Measurements from ENCODE around the gene MEAK7. TPM values are rescaled to one million over a fixed set of nuclear protein-coding genes. Genes with fewer than 3 reads are reported as not detected.

Gene MEAK7
- total RNA-seq, 2 experiments from 2014 or later: 10.4 to 11.3 TPM

DNA sequence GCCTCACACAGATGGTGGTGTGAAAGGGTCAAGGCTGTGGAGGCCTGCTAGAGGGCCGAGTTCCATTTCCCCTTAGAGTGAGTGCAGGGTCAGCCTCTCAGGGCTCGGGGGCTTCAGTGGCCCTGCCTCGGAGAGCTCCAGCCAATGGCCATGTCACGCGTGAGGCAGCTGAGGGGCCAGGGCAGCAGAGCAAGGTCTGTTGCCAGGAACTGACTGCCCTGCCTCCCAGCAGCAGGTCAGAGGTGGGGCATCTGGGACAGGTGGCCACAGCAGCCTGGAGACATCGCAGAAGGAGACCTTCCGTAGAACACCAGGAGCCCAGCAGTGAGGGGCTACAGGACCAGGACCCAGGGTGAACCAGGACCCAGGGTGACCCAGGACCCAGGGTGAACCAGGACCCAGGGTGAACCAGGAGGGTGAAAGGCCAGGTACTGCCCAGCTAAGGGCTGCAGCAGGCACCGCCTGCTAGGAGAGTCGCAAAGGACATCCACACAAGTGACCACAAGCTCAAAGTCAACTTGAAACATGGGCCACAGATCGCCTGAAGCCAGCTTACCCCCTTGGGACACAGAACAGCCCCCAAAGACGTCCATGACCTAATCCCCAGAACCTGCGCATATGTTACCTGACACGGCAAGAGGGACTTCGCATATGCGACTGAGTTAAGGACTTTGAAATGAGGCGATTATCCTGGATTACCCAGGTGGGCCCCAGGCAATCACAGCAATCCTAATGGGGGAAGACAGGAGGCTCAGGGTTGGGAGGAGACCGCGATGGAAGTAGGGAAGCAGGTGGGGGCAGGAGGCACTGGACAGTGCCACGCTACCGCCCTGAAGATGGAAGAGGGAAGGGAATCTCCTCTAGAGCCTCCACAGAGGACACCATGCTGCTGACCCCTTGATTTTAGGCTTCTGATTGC lies 4.8 kb upstream of the MEAK7 start:
- no peak overlapping the region for H3K4me3 Mint-ChIP-seq
- H3K4me1 Mint-ChIP-seq: peaks cover 61% of the 10 kb centered on the region
- H3K9me3 Mint-ChIP-seq: no peaks in the 10 kb centered on the region
- H3K36me3 Mint-ChIP-seq: peaks cover 12% of the 10 kb centered on the region
- no peaks in the 10 kb centered on the region for H3K27me3 Mint-ChIP-seq
- no peak overlapping the region for H3K27ac Mint-ChIP-seq
- no peak for DNase-seq

- Mint-ChIP-seq H3K4me3 (peak overlapping the region; percentile 22), H3K9me3 (no peaks in the 10 kb centered on the region), H3K27me3 (no peaks in the 10 kb centered on the region), H3K4me1 (peaks cover 57% of the 10 kb centered on the region), H3K36me3 (peaks cover 11% of the 10 kb centered on the region), H3K27ac (peak overlapping the region; percentile 13)
- DNase-seq: no peak
These were observed 4.0 kb upstream of the MEAK7 start for GRCh38 chr16:84508502-84508901.

DNA sequence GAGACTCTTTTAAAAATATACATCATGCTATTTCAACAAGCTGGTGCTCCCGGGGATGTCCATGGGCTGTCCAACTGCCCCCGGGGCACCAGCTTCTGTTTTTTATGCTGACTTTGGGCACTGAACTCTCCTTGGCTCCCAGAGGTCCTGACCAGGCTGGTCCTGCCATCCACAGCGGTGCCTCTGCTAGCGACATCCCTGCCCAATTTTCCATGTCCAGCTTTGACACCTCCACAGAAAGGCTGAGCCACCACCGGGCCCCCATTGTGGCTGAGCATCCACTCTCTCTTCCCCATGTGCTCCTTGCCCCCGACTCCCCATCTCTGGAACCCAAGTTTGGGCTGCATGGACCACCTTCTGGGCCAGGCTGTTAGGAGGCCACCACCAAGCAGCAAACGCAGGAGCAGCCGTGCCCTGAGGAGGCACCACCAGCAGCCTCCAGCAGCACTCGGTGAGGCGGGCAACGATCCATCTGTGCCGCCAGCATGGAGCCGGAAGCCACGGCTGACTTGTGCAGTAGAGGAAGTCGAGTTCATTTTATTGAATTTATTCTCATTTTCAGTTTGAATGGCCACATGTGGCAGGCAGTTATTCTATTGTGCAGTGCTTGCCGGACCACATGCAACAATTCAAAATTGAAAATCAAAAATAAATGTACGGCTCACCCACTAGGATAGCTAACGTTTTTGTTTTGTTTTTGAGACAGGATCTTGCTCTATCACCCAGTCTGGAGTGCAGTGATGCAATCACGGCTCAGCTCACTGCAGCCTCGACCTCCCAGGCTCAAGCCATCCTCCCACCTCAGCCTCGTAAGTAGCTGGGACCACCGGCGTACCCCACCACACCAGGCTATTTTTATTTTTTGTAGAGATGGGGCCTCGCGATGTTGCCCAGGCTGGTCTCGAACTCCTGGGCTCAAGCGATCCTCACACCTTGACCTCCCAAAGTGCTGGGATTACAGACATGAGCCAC lies 2.8 kb upstream of the MEAK7 start:
- Mint-ChIP-seq H3K27ac (peak overlapping the region; percentile 48), H3K27me3 (no peaks in the 10 kb centered on the region), H3K36me3 (peaks cover 5% of the 10 kb centered on the region), H3K4me3 (peak overlapping the region; percentile 35), H3K9me3 (no peaks in the 10 kb centered on the region), H3K4me1 (peaks cover 54% of the 10 kb centered on the region)
- DNase-seq: no peak

DNA sequence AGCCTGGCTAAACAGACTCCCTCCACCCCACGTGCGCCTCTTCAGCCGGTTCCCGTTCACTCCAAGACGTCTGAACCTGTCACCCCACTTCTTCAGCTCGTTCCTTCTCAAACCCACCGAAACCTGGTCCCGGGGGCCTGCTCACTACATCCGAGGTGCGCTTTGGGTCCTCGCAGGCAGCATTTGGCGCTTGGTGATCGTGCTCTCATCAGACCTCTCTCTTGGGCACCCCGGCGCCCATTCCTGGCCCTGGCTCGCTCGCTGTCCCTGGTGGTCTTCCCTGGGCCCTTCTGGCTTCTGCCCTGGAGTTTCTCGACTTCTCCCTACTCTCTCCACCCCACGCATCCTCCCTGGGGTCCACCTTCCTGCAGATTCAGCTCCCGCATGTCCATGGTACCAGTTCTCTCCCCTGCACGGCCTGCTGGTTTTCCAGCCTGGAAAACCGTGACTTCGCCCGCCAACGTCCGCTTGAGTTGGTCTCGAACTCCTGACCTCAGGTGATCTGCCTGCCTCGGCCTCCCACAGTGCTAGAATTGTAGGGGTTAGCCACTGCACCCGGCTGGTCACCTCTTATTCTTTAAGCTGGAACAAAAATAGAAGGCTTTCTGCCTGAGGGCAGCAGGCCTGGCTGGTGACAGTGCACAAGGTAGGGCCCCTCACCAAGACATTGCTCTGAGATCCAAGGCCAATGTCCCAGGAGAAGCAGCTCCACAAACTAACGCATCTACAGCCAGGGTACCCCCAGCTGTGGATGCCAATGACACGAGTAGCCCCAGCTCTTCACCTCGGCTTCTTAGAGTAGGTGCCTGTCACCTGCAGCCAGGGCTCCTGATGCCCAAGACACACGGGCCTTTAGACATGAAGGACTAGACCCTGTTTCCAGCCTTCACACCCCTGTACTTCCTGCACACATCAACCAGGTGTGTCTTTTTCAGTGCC lies 1.1 kb upstream of the MEAK7 start:
- Mint-ChIP-seq H3K4me3 (peak overlapping the region; percentile 93), H3K36me3 (peaks cover 5% of the 10 kb centered on the region), H3K4me1 (peaks cover 40% of the 10 kb centered on the region), H3K27ac (peak overlapping the region; percentile 93), H3K27me3 (no peaks in the 10 kb centered on the region), H3K9me3 (no peaks in the 10 kb centered on the region)
- DNase-seq: no peak

DNA sequence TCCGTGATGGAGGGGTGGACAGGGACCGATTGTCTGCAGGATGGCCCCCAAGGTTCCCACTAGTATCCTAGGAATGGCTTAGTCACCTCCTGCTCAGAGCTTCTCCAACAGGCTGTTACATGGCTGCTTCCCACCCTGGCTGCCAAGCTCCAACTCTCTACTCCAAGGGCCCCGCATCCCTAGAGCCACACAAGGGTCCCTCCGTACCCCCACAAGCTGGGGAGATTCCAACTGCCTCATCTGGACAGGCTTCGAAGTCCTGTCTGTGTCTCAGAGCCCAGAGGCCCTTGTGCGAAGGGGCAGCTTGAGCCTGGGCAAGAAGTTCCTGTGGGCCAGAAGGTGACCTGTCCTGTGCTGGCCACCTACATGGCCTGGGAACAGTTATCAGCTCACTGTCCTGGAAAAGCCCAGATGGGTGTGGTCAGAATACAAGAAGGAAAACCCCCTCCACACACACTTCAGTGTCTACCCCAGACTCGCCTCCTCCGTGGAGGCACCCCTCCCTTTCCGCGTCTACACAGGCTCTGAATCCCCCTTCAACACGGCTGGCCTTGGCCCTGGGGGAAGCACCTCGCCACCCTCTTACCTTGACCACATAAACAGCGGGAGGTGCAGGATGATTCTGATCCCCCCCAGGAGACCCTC lies 586 bp downstream of the MEAK7 start:
- no peak for DNase-seq
- peaks cover 5% of the 10 kb centered on the region for H3K36me3 Mint-ChIP-seq
- peak overlapping the region; percentile 93 for H3K4me3 Mint-ChIP-seq
- no peak overlapping the region for H3K27ac Mint-ChIP-seq
- no peaks in the 10 kb centered on the region for H3K9me3 Mint-ChIP-seq
- no peaks in the 10 kb centered on the region for H3K27me3 Mint-ChIP-seq
- peaks cover 37% of the 10 kb centered on the region for H3K4me1 Mint-ChIP-seq

DNA sequence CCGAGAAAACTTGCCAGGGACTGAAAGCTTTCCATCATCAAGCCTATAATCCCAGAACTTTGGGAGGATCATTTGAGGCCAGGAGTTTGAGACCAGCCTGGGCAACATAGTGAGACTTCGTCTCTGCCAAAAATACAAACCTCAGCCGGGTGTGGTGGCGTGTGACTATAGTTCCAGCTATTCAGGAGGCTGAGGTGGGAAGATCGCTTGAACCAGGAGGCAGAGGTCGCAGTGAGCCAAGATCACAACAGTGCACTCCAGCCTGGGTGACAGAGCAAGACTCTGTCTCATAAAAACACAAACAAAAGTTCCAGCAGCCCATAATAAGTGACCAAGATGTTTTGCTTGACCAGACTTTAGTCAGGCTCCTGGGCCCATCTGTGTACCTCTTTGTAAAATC lies 1.9 kb downstream of the MEAK7 start:
- DNase-seq: no peak
- H3K27me3 Mint-ChIP-seq: no peaks in the 10 kb centered on the region
- H3K36me3 Mint-ChIP-seq: peaks cover 5% of the 10 kb centered on the region
- H3K9me3 Mint-ChIP-seq: no peaks in the 10 kb centered on the region
- no peak overlapping the region for H3K4me3 Mint-ChIP-seq
- no peak overlapping the region for H3K27ac Mint-ChIP-seq
- H3K4me1 Mint-ChIP-seq: peaks cover 26% of the 10 kb centered on the region

GRCh38 chr16:84502075-84502474 lies 2.4 kb downstream of the MEAK7 start:
- Mint-ChIP-seq H3K4me3 (no peak overlapping the region), H3K36me3 (peaks cover 5% of the 10 kb centered on the region), H3K9me3 (no peaks in the 10 kb centered on the region), H3K27me3 (no peaks in the 10 kb centered on the region), H3K4me1 (peaks cover 24% of the 10 kb centered on the region), H3K27ac (no peak overlapping the region)
- no peak for DNase-seq

DNA sequence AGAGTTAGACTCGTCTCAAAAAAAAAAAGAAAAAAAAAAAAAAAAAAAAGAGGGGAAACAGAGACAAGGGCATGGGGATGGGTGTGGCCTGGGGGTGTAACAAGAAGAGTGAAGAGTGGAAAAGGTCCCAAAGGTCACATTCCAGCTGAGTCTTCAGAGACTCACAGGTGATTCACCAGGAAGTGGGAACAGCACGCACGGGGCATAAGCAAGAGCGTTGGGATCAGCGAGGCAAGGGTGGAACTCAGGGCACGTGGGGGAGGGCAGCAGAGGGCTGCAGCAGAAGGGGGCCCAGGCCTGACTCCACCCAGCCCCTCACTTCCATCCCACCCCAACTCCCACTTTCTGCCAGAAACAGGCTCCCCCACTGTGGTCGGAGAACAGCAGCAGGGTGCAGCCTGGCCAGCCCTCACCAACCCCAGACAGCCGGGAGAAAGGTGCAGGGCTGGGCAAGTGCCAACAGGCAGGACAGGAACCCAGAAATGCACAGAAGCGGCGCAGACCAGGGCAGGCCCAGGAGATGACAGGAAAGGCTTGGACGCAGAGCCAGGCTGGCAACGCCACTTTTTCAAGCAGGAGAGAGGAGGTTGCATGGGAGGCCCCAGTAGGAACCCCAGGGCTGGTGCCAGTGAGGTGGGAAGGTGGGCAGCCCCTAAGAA lies 3.3 kb downstream of the MEAK7 start:
- Mint-ChIP-seq H3K27me3 (no peaks in the 10 kb centered on the region), H3K27ac (no peak overlapping the region), H3K9me3 (no peaks in the 10 kb centered on the region), H3K4me3 (no peak overlapping the region), H3K4me1 (peaks cover 19% of the 10 kb centered on the region), H3K36me3 (peaks cover 10% of the 10 kb centered on the region)
- DNase-seq: no peak

GRCh38 chr16:84500531-84500930 lies 3.9 kb downstream of the MEAK7 start:
- no peaks in the 10 kb centered on the region for H3K27me3 Mint-ChIP-seq
- H3K9me3 Mint-ChIP-seq: no peaks in the 10 kb centered on the region
- no peak overlapping the region for H3K4me3 Mint-ChIP-seq
- H3K27ac Mint-ChIP-seq: no peak overlapping the region
- no peak for DNase-seq
- peaks cover 12% of the 10 kb centered on the region for H3K36me3 Mint-ChIP-seq
- peaks cover 14% of the 10 kb centered on the region for H3K4me1 Mint-ChIP-seq

DNA sequence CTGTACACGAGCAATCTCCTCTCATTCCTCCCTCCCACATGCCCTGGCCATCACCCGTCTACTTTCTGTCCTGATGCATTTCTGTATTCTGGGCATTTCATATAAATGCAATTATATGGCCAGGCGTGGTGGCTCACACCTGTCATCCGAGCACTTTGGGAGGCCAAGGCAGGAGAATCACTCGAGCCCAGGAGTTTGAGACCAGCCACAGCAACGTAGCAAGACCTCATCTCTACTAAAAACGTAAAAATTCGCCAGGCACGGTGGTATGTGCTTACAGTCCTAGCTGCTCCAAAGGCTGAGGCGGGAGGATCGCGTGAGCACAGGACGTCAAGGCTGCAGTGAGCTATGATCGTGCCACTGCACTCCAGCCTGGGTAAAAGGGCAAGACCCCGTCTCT lies 4.8 kb downstream of the MEAK7 start:
- H3K27ac Mint-ChIP-seq: no peak overlapping the region
- no peak for DNase-seq
- H3K27me3 Mint-ChIP-seq: no peaks in the 10 kb centered on the region
- peaks cover 9% of the 10 kb centered on the region for H3K4me1 Mint-ChIP-seq
- no peaks in the 10 kb centered on the region for H3K9me3 Mint-ChIP-seq
- H3K36me3 Mint-ChIP-seq: peaks cover 12% of the 10 kb centered on the region
- no peak overlapping the region for H3K4me3 Mint-ChIP-seq

DNA sequence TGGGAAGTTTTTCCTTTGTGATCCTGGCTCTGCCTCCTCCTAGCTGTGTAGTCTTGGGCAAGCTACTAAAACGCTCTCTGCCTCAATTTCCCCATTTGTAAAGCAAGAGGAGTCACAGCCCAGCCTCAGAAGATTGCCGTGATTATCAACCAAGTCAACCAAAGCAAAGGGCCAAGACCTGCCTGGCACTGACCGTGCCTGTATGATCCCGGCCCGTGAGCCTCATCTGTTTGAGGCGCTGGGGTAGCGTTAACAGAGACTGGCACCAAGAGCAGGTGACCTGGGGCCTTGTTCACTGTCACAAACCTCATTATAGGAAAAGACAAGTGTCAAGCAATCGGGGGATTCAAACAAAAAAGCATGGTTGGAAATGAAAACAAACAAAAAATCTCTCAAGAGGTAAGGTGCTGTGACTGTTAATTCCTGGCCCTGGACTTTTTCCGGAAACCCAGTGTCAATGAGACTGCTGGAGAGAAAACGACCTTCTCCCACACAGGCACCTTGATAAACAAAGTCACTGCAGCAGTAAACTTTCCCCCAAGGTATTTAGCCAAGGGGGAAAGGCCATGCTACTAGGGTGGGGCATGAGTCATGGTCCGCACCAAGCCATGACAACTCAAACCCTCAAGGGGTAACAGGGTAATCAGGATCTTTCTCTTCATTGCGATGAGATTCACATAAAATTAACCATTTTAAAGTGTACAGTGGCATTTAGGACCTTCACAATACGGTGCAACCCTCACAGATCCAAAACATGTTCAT lies 5.4 kb downstream of the MEAK7 start:
- Mint-ChIP-seq H3K4me3 (no peak overlapping the region), H3K4me1 (peaks cover 8% of the 10 kb centered on the region), H3K27me3 (no peaks in the 10 kb centered on the region), H3K9me3 (no peaks in the 10 kb centered on the region), H3K36me3 (peaks cover 17% of the 10 kb centered on the region), H3K27ac (peak overlapping the region; percentile 25)
- DNase-seq: no peak

DNA sequence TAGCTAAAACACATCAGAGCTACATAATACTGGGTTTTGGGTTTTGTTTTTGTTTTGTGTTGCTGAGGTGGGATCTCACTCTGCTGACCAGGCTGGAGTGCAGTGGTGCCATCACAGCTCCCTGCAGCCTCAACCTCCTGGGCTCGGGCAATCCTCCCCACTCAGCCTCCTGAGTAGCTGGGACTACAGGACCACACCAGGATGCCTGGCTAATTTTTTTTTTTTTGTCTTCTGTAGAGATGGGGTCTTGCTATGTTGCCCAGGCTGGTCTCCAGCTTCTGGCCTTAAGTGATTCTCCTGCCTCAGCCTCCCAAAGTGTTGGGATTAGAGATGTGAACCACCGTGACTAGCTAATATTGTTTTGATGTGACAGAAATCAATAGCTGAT lies 6.2 kb downstream of the MEAK7 start:
- H3K27ac Mint-ChIP-seq: no peak overlapping the region

More for the DNA sequence above, 6.2 kb downstream of the MEAK7 start:
- DNase-seq: no peak
- Mint-ChIP-seq H3K9me3 (peaks cover under 1% of the 10 kb centered on the region), H3K4me3 (no peak overlapping the region), H3K36me3 (peaks cover 20% of the 10 kb centered on the region), H3K27me3 (no peaks in the 10 kb centered on the region), H3K4me1 (peaks cover 3% of the 10 kb centered on the region)
